ENCODE data around the gene DSCAM.

Gene DSCAM

DNA sequence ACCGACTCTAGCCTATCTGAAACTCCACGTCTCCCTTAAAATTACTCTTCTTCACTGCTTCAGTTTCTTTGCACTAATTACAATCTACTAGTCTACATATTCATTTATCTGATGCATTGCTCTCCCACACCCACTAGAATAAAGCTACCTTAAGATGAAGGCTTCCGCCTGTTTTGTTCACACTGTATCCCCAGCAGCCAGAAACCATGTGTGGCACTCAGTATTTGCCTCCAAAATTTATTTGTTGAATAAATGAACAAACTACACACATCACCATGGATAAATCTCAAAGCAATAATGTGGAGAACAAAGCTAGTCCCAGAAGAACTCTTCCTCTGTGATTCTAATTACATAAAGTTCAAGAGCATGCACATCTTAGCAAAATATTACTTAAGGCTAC lies 95.7 kb downstream of the DSCAM start:
- TF ChIP-seq REST (IDR thresholded peaks at IDR 0.05; ENCODE audit: insufficient read depth in 1 of 2, low read depth in 2 of 2, low read length in 2 of 2) (no peak), FOXP2 (optimal IDR thresholded peaks at IDR 0.05; ENCODE audit: borderline replicate concordance, extremely low read depth, extremely low read length, insufficient read depth) (no peak), SIN3A (IDR thresholded peaks at IDR 0.05; ENCODE audit: borderline replicate concordance, insufficient read depth, low read length) (no peak), POLR2AphosphoS5 (IDR thresholded peaks at IDR 0.05; ENCODE audit: low read depth, low read length) (no peak), TAF1 (IDR thresholded peaks at IDR 0.05; ENCODE audit: borderline replicate concordance, insufficient read depth, low read length) (no peak)

GRCh38 chr21:40736145-40736544 lies 110.8 kb downstream of the DSCAM start:
- no peak for TF ChIP-seq REST (IDR thresholded peaks at IDR 0.05; ENCODE audit: insufficient read depth in 1 of 2, low read depth in 2 of 2, low read length in 2 of 2)
- TF ChIP-seq SIN3A (IDR thresholded peaks at IDR 0.05; ENCODE audit: borderline replicate concordance, insufficient read depth, low read length): no peak
- no peak for TF ChIP-seq TAF1 (IDR thresholded peaks at IDR 0.05; ENCODE audit: borderline replicate concordance, insufficient read depth, low read length)
- TF ChIP-seq FOXP2 (optimal IDR thresholded peaks at IDR 0.05; ENCODE audit: borderline replicate concordance, extremely low read depth, extremely low read length, insufficient read depth): no peak
- TF ChIP-seq POLR2AphosphoS5 (IDR thresholded peaks at IDR 0.05; ENCODE audit: low read depth, low read length): no peak

DNA sequence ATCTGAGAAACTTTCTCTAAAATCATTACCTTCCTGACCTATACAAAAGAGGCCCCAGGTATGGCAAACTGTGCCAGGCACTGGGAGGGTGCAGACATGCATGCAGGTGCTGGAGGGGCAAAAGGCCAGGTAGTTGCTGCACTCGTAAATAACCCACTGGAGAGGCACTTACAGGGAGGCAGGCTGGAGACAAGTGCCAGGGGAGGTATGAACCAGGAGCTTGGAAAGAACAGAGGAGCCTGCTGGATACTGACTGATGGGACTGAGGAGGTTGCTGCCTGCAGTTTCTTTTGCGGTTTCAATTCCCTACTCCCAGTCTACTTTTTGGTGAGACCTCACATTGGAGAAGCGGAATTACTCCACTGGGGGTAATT lies 113.9 kb downstream of the DSCAM start:
- TF ChIP-seq SIN3A (IDR thresholded peaks at IDR 0.05; ENCODE audit: borderline replicate concordance, insufficient read depth, low read length): no peak
- no peak for TF ChIP-seq TAF1 (IDR thresholded peaks at IDR 0.05; ENCODE audit: borderline replicate concordance, insufficient read depth, low read length)
- TF ChIP-seq POLR2AphosphoS5 (IDR thresholded peaks at IDR 0.05; ENCODE audit: low read depth, low read length): no peak
- TF ChIP-seq FOXP2 (optimal IDR thresholded peaks at IDR 0.05; ENCODE audit: borderline replicate concordance, extremely low read depth, extremely low read length, insufficient read depth): no peak
- no peak for TF ChIP-seq REST (IDR thresholded peaks at IDR 0.05; ENCODE audit: insufficient read depth in 1 of 2, low read depth in 2 of 2, low read length in 2 of 2)

DNA sequence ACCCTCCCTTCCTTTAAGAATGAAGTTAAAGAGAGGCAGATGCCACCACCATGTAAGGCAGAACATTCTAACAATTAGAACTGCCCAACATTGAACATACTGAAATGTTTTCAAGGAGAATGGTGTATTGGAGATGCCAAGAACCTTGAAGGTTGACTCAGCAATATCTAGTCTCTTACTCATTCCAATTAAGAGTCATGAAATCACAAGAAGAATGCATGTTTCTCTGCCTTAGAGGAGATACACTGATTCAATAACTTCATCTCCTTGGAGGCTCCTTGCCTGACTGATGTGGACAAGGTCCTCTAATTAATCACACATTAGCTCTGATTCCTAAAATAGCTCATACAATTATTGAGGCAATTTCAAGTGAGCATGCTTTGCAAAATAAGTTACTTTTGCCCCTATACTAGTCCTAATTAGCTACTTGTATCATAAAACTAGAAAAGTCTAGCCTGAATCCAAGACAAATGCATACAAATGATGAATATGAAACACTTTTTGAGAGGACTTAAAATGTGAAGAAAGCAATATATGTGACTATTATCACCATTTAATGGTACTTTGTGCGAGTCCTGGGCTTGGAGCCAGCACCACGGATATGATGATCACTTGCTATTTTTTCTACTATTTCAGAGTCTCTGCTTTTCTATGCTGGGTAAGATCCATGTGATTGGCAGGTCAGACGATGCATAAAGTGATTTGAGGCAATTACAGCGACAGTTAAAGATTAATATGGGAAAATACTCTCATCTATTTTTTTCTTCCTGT lies 114.5 kb downstream of the DSCAM start:
- TF ChIP-seq REST (IDR thresholded peaks at IDR 0.05; ENCODE audit: insufficient read depth in 1 of 2, low read depth in 2 of 2, low read length in 2 of 2) (no peak), FOXP2 (optimal IDR thresholded peaks at IDR 0.05; ENCODE audit: borderline replicate concordance, extremely low read depth, extremely low read length, insufficient read depth) (no peak), POLR2AphosphoS5 (IDR thresholded peaks at IDR 0.05; ENCODE audit: low read depth, low read length) (no peak), TAF1 (IDR thresholded peaks at IDR 0.05; ENCODE audit: borderline replicate concordance, insufficient read depth, low read length) (no peak), SIN3A (IDR thresholded peaks at IDR 0.05; ENCODE audit: borderline replicate concordance, insufficient read depth, low read length) (no peak)

Measured in PFSK-1 (cell line).